Smooth muscle cell (in vitro differentiated cells): ENCODE data around the gene KIAA1217. TPM values are rescaled to one million over a fixed set of nuclear protein-coding genes. Genes with fewer than 3 reads are reported as not detected.

Experiments
- DNase-seq: peaks from one replicate; lab custom pipeline; 2025; ENCODE audit not compliant: unreplicated experiment; lab: John Stamatoyannopoulos, UW
- H2AFZ ChIP-seq: fragments of 200-600 bp; sonication (generic); 2 replicates; pipeline ENCODE4 v1.6.0; 2016; ENCODE audit warnings: antibody characterized with exemption, low read depth, mild to moderate bottlenecking
- H3F3A ChIP-seq: fragments of 200-600 bp; sonication (generic); 2 replicates; pipeline ENCODE4 v1.6.0; 2017; ENCODE audit warnings: antibody characterized with exemption, low read depth
- H3K27ac ChIP-seq: fragments of 200-600 bp; sonication (generic); 2 replicates; pipeline ENCODE4 v1.5.1; 2016; ENCODE audit warnings: low read depth, mild to moderate bottlenecking
- H3K27me3 ChIP-seq: fragments of 200-600 bp; sonication (generic); 2 replicates; pipeline ENCODE4 v1.6.1; 2016; ENCODE audit warnings: low read depth, mild to moderate bottlenecking
- H3K36me3 ChIP-seq: fragments of 200-600 bp; sonication (generic); 2 replicates; pipeline ENCODE4 v1.5.1; 2016; ENCODE audit warnings: low read depth
- H3K4me1 ChIP-seq: fragments of 200-600 bp; sonication (generic); 2 replicates; pipeline ENCODE4 v1.5.1; 2016; ENCODE audit warnings: low read depth
- H3K4me2 ChIP-seq: fragments of 200-600 bp; sonication (generic); 2 replicates; pipeline ENCODE4 v1.6.0; 2016; ENCODE audit warnings: mild to moderate bottlenecking
- H3K4me3 ChIP-seq: fragments of 200-600 bp; sonication (generic); 2 replicates; pipeline ENCODE4 v1.5.1; 2016; ENCODE audit warnings: mild to moderate bottlenecking
- H3K79me2 ChIP-seq: fragments of 200-600 bp; sonication (generic); 2 replicates; pipeline ENCODE4 v1.6.0; 2016; ENCODE audit warnings: low read depth, mild to moderate bottlenecking
- H3K9ac ChIP-seq: fragments of 200-600 bp; sonication (generic); 2 replicates; pipeline ENCODE4 v1.6.0; 2016; ENCODE audit warnings: low read depth
- H3K9me3 ChIP-seq: fragments of 200-600 bp; sonication (generic); replicated peaks from 2 replicates; pipeline ENCODE4 v1.5.1; 2016; ENCODE audit warnings: low read depth
- H4K20me1 ChIP-seq: fragments of 200-600 bp; sonication (generic); 2 replicates; pipeline ENCODE4 v1.6.0; 2016; ENCODE audit warnings: low read depth
- CTCF ChIP-seq: fragments of 200-600 bp; sonication (generic); IDR thresholded peaks from 2 replicates; pipeline ENCODE4 v1.5.1; 2017; ENCODE audit warnings: borderline replicate concordance, mild to moderate bottlenecking, antibody characterized with exemption; ENCODE audit not compliant: insufficient read depth, poor library complexity, severe bottlenecking
- WGBS: methylation state at CpG from one replicate; pipeline ENCODE4 v1.1.7; 2016; ENCODE audit warnings: low lambda C conversion rate; 5-methylcytosine and 5-hydroxymethylcytosine counted together
- polyA plus RNA-seq: library from polyadenylated mRNA; unstranded; fragments of >200 nt; fragmentation: Nextera tagmentation; extraction: Ambion mirVana; gene quantifications from 2 replicates; pipeline ENCODE4 v1.2.1, GENCODE V29; 2016
- total RNA-seq: library from RNA; depleted of rRNA; stranded (reverse); fragments of >200 nt; gene quantifications from 2 replicates; pipeline ENCODE4 v1.2.3, GENCODE V29; 2014

The KIAA1217 gene
- total and polyA plus RNA-seq, 2 experiments from 2014 or later, result 43.3 to 68.8 TPM

- Histone ChIP-seq H3K27ac (peak overlapping the region; percentile 78), H3K36me3 (no peaks in the 10 kb centered on the region), H3K4me3 (no peak overlapping the region), H3K9ac (no peak overlapping the region), H3K27me3 (no peaks in the 10 kb centered on the region), H4K20me1 (no peaks in the 10 kb centered on the region), H3K4me2 (peak overlapping the region; percentile 36), H3K9me3 (no peaks in the 10 kb centered on the region), H3F3A (peaks cover 3% of the 10 kb centered on the region), H3K79me2 (peaks cover 46% of the 10 kb centered on the region), H2AFZ (no peak overlapping the region), H3K4me1 (peaks cover 10% of the 10 kb centered on the region)
- 58% methylated on average over 7 of the region's 7 CpGs for WGBS
- TF ChIP-seq CTCF, result no peak
- DNase-seq, result no peak
Measured at GRCh38 chr10:24457661-24458318, 248.9 kb downstream of the KIAA1217 start.

GRCh38 chr10:24459836-24460235, 250.9 kb downstream of the KIAA1217 start:
- Histone ChIP-seq H3K79me2 (peaks cover 33% of the 10 kb centered on the region), H4K20me1 (no peaks in the 10 kb centered on the region), H2AFZ (no peak overlapping the region), H3F3A (peaks cover 13% of the 10 kb centered on the region), H3K4me3 (no peak overlapping the region), H3K4me2 (no peak overlapping the region), H3K9me3 (no peaks in the 10 kb centered on the region), H3K27me3 (no peaks in the 10 kb centered on the region), H3K27ac (no peak overlapping the region), H3K36me3 (no peaks in the 10 kb centered on the region), H3K9ac (no peak overlapping the region), H3K4me1 (peaks cover 10% of the 10 kb centered on the region)
- DNase-seq, result no peak
- TF ChIP-seq CTCF, result no peak
- WGBS, result 89% methylated on average over 3 of the region's 3 CpGs

- H3K27me3 ChIP-seq, result no peaks in the 10 kb centered on the region
- H3K27ac ChIP-seq, result peak overlapping the region; percentile 97
- H3K4me3 ChIP-seq, result no peak overlapping the region
- H2AFZ ChIP-seq, result no peak overlapping the region
- TF ChIP-seq CTCF, result no peak
- H3K36me3 ChIP-seq, result no peaks in the 10 kb centered on the region
- no peak for DNase-seq
- H3F3A ChIP-seq, result peaks cover 23% of the 10 kb centered on the region
- WGBS, result 92% methylated on average over 7 of the region's 7 CpGs
- H3K79me2 ChIP-seq, result peaks cover 34% of the 10 kb centered on the region
- H3K4me1 ChIP-seq, result peaks cover 19% of the 10 kb centered on the region
- no peaks in the 10 kb centered on the region for H3K9me3 ChIP-seq
- H4K20me1 ChIP-seq, result peaks cover under 1% of the 10 kb centered on the region
- H3K4me2 ChIP-seq, result no peak overlapping the region
- H3K9ac ChIP-seq, result no peak overlapping the region
Measured at GRCh38 chr10:24462291-24462813, 253.4 kb downstream of the KIAA1217 start.
